GM19351 (cell line): ENCODE measurements around the gene MFNG.

ENCODE experiments used
- ATAC-seq: cut with Tn5 transposase; IDR thresholded peaks from one replicate; pipeline ENCODE4 v1.9.1; 2021; ENCODE audit warnings: mild to moderate bottlenecking, moderate library complexity; ENCODE audit not compliant: unreplicated experiment

MFNG gene

DNA sequence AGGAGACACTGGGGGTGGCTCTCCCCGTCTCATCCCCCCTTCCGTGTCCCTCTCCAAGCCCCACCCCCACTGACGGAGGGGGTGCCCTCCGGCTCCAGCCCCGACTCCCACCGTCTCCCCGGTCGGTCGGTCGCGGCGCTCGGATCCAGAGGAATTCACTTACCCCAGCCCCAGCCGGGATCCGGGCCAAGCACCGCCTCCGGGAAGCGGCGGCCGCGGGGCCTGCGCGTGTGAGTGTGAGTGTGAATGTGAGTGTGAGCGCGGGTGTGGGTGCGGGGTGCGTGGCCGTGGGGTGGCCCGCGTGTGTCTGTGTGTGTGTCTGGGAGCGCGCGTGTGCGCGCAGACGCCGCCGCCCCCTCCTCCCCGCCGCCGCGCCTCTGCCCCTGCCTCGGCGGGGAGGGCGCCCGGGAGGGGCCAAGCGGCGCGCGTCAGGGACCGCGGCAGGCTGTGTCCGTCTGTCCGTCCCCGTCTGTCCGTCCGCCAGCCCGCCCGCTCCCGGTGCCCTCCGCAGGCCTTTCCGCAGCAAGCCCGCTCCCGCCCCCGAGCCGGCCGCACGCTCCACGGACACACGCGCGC, 59.0 kb downstream of the MFNG start, which contains the start of gene ELFN2:
TSS of gene ELFN2 (minus strand) at position 345 of the 576 bp plus-strand sequence. CDS start 51,945 bp downstream, outside the sequence.
- ATAC-seq: no peak

DNA sequence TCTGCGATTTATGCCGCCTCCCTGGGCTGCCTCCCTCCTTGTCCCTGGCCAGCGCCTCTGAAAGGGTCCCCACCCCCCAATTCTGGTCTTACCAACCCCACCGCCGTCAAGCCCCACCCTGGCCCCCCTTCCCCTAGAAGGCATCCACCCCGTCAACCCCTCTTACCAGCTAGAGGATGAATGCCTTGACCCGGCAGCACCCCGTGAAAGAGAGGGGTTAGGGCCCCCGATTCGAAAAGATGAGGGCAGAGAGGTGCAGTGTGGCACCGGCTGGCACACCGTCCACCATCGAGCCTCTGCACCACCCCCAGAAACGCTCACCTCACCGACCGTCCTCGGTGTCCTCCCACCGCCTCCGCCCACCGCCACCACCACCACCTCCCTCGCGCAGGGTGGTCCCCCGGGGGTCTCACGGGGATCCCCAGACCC, 59.5 kb downstream of the MFNG start:
- no peak for ATAC-seq

DNA sequence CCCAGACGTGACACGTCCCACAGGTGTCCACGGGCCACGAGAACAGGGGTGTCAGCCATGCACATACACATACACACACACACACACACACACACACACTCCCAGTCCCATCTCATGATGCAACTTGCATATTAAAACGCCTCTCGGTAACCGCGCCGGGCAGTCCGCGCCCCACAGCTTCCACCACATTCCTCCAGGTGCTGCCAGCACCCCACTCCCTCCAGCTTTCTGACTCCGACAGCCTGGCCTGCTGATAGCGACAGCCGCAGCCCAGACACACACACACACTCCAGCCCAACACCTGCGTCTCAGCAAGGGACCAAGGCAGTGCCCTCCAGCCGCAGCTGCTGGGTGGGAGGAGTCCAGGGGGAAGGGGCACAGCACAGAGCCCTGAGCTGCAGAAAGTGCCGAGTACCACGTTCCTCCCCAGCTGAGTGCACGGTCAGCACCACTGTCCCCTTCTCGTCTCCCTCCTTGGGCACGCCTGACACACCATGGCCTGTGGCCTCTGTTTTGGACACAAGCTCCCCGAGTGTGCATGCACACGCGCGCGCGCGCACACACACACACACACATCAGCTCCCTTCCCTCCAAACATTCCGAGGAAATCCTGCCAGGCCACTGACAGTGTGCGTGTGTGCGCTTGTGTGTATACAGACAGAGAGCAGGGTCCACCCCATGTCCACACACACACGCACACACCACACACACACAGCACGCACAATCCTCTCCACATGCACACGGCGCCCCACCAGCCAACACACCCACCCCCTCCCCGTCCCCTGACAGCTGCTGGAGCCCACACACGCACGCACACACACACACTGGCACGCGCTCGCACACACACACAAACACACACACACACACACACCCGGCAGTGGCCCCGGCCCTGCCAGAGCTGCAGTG, 60.1 kb downstream of the MFNG start:
- no peak for ATAC-seq

DNA sequence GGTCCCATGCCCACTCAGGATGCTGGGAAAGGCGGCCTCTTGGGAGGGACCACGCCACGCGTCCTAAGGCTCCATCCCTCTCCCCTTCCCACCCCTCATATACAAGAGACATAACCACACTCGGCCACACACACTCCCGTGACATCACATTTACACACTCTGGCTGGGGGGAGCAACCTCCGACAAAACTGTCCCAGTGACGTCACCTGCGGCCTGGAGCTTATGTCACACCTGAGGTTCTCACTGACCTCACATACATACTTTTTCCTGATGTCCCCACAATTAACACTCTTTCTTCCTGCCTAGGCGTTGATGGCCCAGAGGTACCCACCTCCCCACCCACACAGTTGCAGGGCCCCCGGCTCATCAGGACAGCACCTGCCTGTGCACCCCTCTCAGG, 60.8 kb downstream of the MFNG start:
- ATAC-seq: no peak

DNA sequence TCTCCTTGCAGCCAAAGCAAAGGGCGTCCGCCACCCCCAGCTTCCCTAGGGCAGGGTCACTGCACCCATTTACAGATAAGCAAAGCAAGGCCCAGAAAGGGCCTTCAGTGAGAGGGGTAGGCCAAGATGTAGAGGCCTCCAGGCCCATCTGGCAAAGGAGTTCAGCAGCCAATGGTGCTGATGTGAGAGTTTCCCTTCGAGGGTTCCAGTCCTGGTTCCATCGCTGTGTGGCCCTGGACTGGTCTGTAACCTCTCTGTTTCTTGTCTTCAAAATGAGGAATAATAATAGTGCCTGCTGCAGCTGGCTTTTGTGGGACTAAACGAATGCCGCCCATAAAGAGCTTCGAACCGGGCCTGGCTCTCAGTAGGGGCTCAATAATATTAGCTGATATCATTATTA, 62.9 kb downstream of the MFNG start:
- no peak for ATAC-seq

DNA sequence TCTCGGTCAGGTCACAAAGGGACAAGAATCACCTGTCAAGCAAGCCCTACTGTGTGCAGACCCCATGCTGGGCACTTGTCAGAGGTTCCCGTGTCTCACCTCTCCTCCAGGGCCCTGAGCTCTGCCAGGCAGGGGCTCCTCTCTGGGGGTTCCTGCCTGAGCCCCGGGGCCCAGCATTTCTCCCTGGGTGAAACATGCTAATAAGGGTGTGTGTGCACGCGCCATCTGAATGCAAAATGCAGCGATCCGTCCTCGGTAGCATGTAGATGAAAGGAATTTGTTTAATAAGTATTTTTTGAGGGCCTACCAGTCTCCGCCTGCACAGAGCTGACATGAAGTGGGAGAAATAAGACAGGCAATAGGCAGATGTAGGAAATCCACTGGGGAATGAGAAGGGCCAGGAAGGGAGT, 64.7 kb downstream of the MFNG start:
- ATAC-seq: no peak

DNA sequence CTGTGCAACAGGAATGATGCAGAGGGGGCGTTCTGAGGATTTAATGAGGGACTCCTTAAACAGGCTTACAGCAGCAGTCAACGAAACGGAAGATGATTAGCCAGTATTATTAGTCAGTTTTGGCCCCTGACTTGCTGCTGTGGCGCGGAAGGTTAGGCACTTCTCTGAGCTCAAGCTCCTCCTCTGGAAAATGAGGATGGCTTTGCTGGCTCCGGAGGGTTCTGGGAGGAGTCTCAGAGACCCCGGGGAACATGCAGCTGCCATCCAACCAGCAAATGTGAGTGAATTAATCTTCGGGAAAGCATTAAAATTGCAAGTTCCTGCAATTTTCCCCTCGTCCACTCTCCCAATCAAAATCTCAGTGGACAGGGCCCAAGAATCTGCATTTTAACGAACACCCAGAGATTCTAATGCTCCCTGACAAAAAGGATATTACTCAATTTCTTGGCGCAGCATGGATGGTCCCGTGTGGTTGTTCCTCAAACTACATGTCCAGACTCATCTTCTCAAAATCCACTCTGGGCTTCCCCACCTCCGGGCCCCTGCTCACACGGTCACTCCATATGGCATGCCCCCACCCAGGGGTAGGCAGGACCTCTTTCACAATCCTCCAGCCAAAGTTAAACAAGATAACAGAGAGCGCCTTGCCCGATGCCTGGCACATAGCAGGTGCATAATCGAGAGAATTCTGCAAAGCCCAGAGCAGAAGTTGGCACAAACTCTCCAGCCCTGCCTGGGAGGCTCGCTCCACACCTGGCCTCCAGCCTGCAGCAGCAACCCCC, 65.3 kb downstream of the MFNG start:
- no peak for ATAC-seq

DNA sequence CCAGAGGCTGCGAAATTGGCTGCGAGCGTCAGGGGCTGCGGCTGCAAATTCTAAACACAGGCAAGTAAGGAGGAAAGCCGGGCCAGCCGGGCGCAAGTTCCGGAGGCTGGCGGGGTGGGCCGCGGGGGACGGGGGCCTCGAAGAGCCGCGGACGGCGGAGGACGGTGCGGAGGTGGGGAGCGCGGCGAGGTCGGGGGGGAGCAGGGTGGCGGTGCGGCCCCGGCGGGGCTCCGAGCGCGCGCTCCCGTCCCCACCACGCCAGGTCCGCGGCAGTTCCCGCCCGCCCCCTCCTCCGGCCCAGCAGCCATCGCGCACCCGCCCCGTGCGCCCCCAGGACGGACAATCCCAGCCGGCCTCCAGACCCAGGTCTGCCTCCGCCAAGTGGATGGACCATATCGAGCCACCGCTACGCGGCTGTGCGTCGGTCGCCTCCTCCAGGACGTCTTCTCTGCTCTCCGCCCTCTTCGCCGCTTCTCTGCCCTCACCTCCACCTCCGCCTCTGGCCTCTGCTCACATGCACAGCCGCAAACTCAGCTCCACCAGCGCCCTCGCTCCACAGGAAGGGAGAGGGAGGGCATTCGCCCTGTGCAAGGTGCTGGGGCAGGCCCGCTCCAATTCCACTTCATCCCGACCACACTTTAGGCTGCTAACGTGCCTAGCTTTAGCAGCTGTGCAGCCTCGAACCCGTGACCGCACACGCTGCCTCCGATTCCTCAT, 66.1 kb downstream of the MFNG start:
- ATAC-seq: no peak

DNA sequence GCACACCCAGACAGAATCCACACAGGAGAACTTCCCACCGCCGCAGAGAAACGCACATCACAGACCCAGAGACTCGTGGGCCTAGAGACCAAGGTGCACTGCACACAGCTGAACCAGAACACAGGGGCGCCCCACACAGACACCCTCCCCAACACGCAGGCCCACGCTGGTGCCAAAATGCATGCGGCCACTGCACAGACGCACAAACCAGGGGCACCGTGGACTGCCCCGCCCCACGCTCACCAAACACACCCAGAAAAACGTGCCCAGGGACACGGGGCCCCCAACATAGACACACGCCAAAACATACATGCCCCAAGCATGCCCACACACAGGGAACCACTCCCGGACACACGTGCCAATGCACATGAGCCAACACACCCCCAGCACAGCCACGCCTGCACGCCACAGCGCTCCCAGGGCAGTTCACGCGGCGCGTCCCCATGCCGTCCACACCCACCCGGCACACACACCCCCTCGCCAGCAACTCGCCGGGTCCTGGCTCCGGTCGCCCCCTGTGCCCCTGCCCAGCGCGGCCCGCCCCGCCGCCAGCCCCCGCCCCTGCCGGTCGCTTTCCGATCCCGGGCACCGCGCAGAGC, 66.7 kb downstream of the MFNG start:
- no peak for ATAC-seq
